G401 (cell line): Measurements from ENCODE around the gene SELENOP. TPM values are rescaled to one million over a fixed set of nuclear protein-coding genes. Genes with fewer than 3 reads are reported as not detected.
A peak's percentile ranks its signal among the peaks of the same experiment; 100 is the strongest.
"Not testable (repeated sequence)": the region's sequence is repeated elsewhere in the genome, so short reads cannot be mapped to it uniquely, and the experiment has no call there.

Source experiments
- DNase-seq: peaks from one replicate; pipeline ENCODE4 v3.0.0-alpha.2; 2015; ENCODE audit warnings: low spot score
- in situ Hi-C: cut with HindIII; loops from 2 replicates; pipeline ENCODE4 v1.10.0; 2016; ENCODE audit warnings: low sequenced_read_pairs, mixed read lengths
- total RNA-seq: library from RNA; depleted of rRNA; stranded (reverse); fragments of >200 nt; shearing (Covaris generic); gene quantifications from 2 replicates; pipeline ENCODE4 v1.2.3, GENCODE V29; 2014

The SELENOP gene
- total RNA-seq, 1 experiment from 2014 or later: 0.20 TPM

GRCh38 chr5:42830924-42831323, 19.2 kb upstream of the SELENOP start:
- no peak for DNase-seq
- in situ Hi-C loops: no loop called here

GRCh38 chr5:42828671-42829070, 17.0 kb upstream of the SELENOP start:
- DNase-seq: no peak
- in situ Hi-C loops: no loop called here

- DNase-seq: no peak
- in situ Hi-C loops: no loop called here
Observed at GRCh38 chr5:42826757-42827515, 15.2 kb upstream of the SELENOP start.

- no peak for DNase-seq
- in situ Hi-C loops: no loop called here
Observed at GRCh38 chr5:42825422-42826148, 13.9 kb upstream of the SELENOP start.

- no peak for DNase-seq
- in situ Hi-C loops: no loop called here
Observed at GRCh38 chr5:42824347-42824976, 12.8 kb upstream of the SELENOP start.

- no peak for DNase-seq
- in situ Hi-C loops: no loop called here
Observed at GRCh38 chr5:42822548-42822947, 10.9 kb upstream of the SELENOP start.

- in situ Hi-C loops: no loop called here
- DNase-seq: no peak
Observed at GRCh38 chr5:42819745-42820144, 8.1 kb upstream of the SELENOP start.

GRCh38 chr5:42816546-42816945, 4.9 kb upstream of the SELENOP start:
- in situ Hi-C loops, DNase-seq: not testable (repeated sequence)

- DNase-seq: no peak
- in situ Hi-C loops: no loop called here
Observed at GRCh38 chr5:42813533-42813932, 1.8 kb upstream of the SELENOP start.

GRCh38 chr5:42812620-42813019, 928 bp upstream of the SELENOP start:
- in situ Hi-C loops: no loop called here
- DNase-seq: no peak

GRCh38 chr5:42810834-42811590, 680 bp downstream of the SELENOP start:
- in situ Hi-C loops: no loop called here

GRCh38 chr5:42808888-42809611, 2.6 kb downstream of the SELENOP start:
- in situ Hi-C loops: no loop called here

More at GRCh38 chr5:42810834-42811590, 680 bp downstream of the SELENOP start:
- no peak for DNase-seq

GRCh38 chr5:42807722-42808447, 3.8 kb downstream of the SELENOP start:
- in situ Hi-C loops: no loop called here
- DNase-seq: peak; percentile 2

More at GRCh38 chr5:42808888-42809611, 2.6 kb downstream of the SELENOP start:
- DNase-seq: no peak

- DNase-seq: no peak
- in situ Hi-C loops: no loop called here
Observed at GRCh38 chr5:42806701-42807262, 4.9 kb downstream of the SELENOP start.

- in situ Hi-C loops: no loop called here
- no peak for DNase-seq
Observed at GRCh38 chr5:42806004-42806700, 5.5 kb downstream of the SELENOP start.

- DNase-seq: no peak
- in situ Hi-C loops: no loop called here
Observed at GRCh38 chr5:42804717-42805339, 6.9 kb downstream of the SELENOP start.
